Measurements from ENCODE around the gene RYR1.

GRCh38 chr19:38599722-38600121, 166.2 kb downstream of the RYR1 start:
- TF ChIP-seq ZFX (IDR thresholded peaks at IDR 0.05) (no peak), POLR2A (IDR thresholded peaks at IDR 0.05; ENCODE audit: borderline replicate concordance, extremely low read depth, insufficient read depth, insufficient read length) (no peak), EZH2phosphoT487 (IDR thresholded peaks at IDR 0.05; ENCODE audit: borderline replicate concordance) (no peak), POLR2AphosphoS5 (IDR thresholded peaks at IDR 0.05; ENCODE audit: low read depth, low read length) (no peak)
- TF ChIP-seq, protein P1, sequence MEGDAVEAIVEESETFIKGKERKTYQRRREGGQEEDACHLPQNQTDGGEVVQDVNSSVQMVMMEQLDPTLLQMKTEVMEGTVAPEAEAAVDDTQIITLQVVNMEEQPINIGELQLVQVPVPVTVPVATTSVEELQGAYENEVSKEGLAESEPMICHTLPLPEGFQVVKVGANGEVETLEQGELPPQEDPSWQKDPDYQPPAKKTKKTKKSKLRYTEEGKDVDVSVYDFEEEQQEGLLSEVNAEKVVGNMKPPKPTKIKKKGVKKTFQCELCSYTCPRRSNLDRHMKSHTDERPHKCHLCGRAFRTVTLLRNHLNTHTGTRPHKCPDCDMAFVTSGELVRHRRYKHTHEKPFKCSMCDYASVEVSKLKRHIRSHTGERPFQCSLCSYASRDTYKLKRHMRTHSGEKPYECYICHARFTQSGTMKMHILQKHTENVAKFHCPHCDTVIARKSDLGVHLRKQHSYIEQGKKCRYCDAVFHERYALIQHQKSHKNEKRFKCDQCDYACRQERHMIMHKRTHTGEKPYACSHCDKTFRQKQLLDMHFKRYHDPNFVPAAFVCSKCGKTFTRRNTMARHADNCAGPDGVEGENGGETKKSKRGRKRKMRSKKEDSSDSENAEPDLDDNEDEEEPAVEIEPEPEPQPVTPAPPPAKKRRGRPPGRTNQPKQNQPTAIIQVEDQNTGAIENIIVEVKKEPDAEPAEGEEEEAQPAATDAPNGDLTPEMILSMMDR (IDR thresholded peaks at IDR 0.05 in 2 of 3, conservative IDR thresholded peaks at IDR 0.05 in 1 of 3; ENCODE audit: borderline replicate concordance in 1 of 3, insufficient read depth in 1 of 3, low read depth in 2 of 3, low read length in 2 of 3), result no peak
- TF ChIP-seq, protein P2, sequence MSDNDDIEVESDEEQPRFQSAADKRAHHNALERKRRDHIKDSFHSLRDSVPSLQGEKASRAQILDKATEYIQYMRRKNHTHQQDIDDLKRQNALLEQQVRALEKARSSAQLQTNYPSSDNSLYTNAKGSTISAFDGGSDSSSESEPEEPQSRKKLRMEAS (IDR thresholded peaks at IDR 0.05), result no peak

All from HCT116 (cell line).